ENCODE results near the gene PFKL.

DNA sequence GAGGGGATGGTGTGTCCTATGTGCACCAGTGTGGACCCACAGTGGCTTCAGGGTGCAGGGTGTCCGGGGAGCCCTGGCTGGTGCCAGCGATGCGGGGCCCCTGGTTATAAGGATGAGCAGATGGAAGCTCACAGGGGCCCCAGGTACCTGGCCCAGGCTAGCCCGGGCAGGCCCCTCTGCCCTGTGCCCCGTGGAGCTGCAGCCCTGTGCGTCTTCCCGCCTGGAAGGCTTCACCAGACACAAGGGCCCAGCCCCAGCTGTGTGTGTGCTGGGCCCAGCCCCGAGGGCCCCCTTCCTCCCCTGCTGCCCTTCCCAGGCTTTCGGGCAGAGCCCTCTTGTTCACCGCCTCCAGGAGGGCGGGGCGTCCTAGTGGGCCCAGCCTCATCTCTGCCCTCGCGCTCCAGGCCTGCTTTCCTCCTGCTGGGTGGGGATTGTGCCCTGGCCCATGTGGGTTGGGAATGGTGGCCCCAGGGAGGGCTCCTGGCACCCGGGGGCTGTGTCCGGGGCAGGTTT, 15.9 kb downstream of the PFKL start:
- TF ChIP-seq, protein P1, sequence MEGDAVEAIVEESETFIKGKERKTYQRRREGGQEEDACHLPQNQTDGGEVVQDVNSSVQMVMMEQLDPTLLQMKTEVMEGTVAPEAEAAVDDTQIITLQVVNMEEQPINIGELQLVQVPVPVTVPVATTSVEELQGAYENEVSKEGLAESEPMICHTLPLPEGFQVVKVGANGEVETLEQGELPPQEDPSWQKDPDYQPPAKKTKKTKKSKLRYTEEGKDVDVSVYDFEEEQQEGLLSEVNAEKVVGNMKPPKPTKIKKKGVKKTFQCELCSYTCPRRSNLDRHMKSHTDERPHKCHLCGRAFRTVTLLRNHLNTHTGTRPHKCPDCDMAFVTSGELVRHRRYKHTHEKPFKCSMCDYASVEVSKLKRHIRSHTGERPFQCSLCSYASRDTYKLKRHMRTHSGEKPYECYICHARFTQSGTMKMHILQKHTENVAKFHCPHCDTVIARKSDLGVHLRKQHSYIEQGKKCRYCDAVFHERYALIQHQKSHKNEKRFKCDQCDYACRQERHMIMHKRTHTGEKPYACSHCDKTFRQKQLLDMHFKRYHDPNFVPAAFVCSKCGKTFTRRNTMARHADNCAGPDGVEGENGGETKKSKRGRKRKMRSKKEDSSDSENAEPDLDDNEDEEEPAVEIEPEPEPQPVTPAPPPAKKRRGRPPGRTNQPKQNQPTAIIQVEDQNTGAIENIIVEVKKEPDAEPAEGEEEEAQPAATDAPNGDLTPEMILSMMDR (IDR thresholded peaks at IDR 0.05), result no peak
- no peak for TF ChIP-seq EZH2phosphoT487 (IDR thresholded peaks at IDR 0.05)

Data from neural progenitor cell (in vitro differentiated cells).